Measurements from ENCODE around the gene TRIM46. TPM values are rescaled to one million over a fixed set of nuclear protein-coding genes. Genes with fewer than 3 reads are reported as not detected.

The TRIM46 gene
- total and polyA plus RNA-seq, 9 of the 15 experiments (the other 6 are each of a cell fraction or from before 2014, with no cell fraction given): 0.05 to 0.60 (median 0.16) TPM; not detected in 3

DNA sequence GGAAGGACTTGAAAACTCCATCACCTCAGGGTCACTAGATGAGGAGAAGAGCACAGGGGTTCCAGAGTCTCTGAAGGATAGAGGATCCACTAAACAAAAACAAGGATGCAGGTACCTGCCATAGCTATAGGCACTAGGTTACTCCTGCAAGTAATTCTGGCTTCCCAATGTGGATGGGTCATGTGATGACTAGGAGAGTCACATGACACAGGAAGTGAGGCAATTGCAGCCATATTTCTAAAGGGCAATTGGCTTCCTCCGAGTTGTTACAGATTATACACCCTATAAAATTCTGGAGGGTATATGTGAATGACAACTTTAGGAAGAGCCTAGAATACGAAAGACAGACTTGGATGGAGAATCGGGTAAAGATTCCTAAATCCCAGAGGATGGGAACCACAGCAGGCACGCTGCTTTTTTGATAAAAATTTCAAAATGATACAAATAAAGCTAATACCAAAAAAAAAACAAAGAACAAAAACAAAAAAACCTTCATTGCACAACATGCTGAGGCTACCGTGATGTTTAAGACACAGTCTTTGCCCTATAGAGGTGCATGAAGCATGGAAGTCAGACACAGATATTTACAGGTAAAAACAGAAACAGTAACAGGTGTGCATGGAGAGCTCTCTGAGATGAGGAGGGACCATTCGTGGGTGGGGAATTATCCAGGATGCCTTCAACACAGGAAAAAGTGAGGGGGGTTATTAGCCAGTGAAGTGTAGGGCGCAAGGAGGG lies 45.4 kb downstream of the TRIM46 start (continued):
- TF ChIP-seq, protein P1, sequence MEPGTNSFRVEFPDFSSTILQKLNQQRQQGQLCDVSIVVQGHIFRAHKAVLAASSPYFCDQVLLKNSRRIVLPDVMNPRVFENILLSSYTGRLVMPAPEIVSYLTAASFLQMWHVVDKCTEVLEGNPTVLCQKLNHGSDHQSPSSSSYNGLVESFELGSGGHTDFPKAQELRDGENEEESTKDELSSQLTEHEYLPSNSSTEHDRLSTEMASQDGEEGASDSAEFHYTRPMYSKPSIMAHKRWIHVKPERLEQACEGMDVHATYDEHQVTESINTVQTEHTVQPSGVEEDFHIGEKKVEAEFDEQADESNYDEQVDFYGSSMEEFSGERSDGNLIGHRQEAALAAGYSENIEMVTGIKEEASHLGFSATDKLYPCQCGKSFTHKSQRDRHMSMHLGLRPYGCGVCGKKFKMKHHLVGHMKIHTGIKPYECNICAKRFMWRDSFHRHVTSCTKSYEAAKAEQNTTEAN (CRISPR knock-in tag; IDR thresholded peaks at IDR 0.05): no peak
- TF ChIP-seq ZKSCAN3 (CRISPR knock-in tag; IDR thresholded peaks at IDR 0.05) (no peak), U2AF1 (optimal IDR thresholded peaks at IDR 0.05; ENCODE audit: low read depth, low read length) (no peak), KDM5B (IDR thresholded peaks at IDR 0.05; ENCODE audit: insufficient replicate concordance, low read depth, low read length) (no peak), STAT5B (CRISPR knock-in tag; IDR thresholded peaks at IDR 0.05) (no peak), MEF2A (IDR thresholded peaks at IDR 0.05; ENCODE audit: control insufficient read depth, low read depth, low read length) (no peak), HBP1 (CRISPR knock-in tag; IDR thresholded peaks at IDR 0.05) (no peak), GABPB1 (CRISPR knock-in tag; IDR thresholded peaks at IDR 0.05) (peak; percentile 43; the same call in 1 of the 2 replicates), MTA1 (IDR thresholded peaks at IDR 0.05; ENCODE audit: borderline replicate concordance) (no peak), FOXK2 (conservative IDR thresholded peaks at IDR 0.05 in 1 of 2, IDR thresholded peaks at IDR 0.05 in 1 of 2; ENCODE audit: low read depth in 2 of 2) (peak; percentile 51 to 57; a peak in 2 of 4 replicates), SREBF1 (IDR thresholded peaks at IDR 0.05; ENCODE audit: borderline replicate concordance, low read depth, low read length) (no peak), TAL1 (IDR thresholded peaks at IDR 0.05) (no peak), JUNB (CRISPR knock-in tag; conservative IDR thresholded peaks at IDR 0.05) (no peak), EHMT2 (IDR thresholded peaks at IDR 0.05) (no peak), DLX4 (CRISPR knock-in tag; IDR thresholded peaks at IDR 0.05) (no peak), CBFA2T3 (IDR thresholded peaks at IDR 0.05) (no peak), ZNF165 (CRISPR knock-in tag; IDR thresholded peaks at IDR 0.05; ENCODE audit: borderline replicate concordance) (no peak), NFE2L1 (tag; IDR thresholded peaks at IDR 0.05; ENCODE audit: borderline replicate concordance, low read depth) (no peak)
- TF ChIP-seq, protein P2, sequence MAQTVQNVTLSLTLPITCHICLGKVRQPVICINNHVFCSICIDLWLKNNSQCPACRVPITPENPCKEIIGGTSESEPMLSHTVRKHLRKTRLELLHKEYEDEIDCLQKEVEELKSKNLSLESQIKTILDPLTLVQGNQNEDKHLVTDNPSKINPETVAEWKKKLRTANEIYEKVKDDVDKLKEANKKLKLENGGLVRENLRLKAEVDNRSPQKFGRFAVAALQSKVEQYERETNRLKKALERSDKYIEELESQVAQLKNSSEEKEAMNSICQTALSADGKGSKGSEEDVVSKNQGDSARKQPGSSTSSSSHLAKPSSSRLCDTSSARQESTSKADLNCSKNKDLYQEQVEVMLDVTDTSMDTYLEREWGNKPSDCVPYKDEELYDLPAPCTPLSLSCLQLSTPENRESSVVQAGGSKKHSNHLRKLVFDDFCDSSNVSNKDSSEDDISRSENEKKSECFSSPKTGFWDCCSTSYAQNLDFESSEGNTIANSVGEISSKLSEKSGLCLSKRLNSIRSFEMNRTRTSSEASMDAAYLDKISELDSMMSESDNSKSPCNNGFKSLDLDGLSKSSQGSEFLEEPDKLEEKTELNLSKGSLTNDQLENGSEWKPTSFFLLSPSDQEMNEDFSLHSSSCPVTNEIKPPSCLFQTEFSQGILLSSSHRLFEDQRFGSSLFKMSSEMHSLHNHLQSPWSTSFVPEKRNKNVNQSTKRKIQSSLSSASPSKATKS (CRISPR knock-in tag; IDR thresholded peaks at IDR 0.05): no peak
- TF ChIP-seq, protein P3, sequence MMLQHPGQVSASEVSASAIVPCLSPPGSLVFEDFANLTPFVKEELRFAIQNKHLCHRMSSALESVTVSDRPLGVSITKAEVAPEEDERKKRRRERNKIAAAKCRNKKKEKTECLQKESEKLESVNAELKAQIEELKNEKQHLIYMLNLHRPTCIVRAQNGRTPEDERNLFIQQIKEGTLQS (IDR thresholded peaks at IDR 0.05): peak; percentile 65
- TF ChIP-seq, protein P3 (CRISPR knock-in tag; conservative IDR thresholded peaks at IDR 0.05): no peak
